Activated T-helper 17 cell treated with anti-CD3 and anti-CD28 coated beads, Interleukin-2, amount 50 U/mL, for 72 hours (primary cell): ENCODE data around the gene SLC46A1. TPM values are rescaled to one million over a fixed set of nuclear protein-coding genes. Genes with fewer than 3 reads are reported as not detected.

Experiments
- ATAC-seq: fragments of 150-1000 bp; cut with Tn5 transposase; replicated peaks from 2 replicates; pipeline ENCODE4 v1.10.0; 2021; ENCODE audit warnings: mild to moderate bottlenecking, moderate library complexity
- H3K27ac Mint-ChIP-seq: one replicate; pipeline ENCODE4 v1.8.0; 2022; ENCODE audit warnings: mixed read lengths
- H3K27me3 Mint-ChIP-seq: one replicate; pipeline ENCODE4 v1.8.0; 2022; ENCODE audit warnings: mixed read lengths
- H3K36me3 Mint-ChIP-seq: one replicate; pipeline ENCODE4 v1.8.0; 2022; ENCODE audit warnings: low read depth, mild to moderate bottlenecking, mixed read lengths
- H3K4me1 Mint-ChIP-seq: one replicate; pipeline ENCODE4 v1.8.0; 2022; ENCODE audit warnings: mixed read lengths
- H3K4me3 Mint-ChIP-seq: one replicate; pipeline ENCODE4 v1.8.0; 2022; ENCODE audit warnings: mild to moderate bottlenecking, mixed read lengths
- H3K9me3 Mint-ChIP-seq: one replicate; pipeline ENCODE4 v1.8.0; 2022; ENCODE audit warnings: mixed read lengths
- total RNA-seq, 2 donors: library from RNA; stranded (reverse); gene quantifications; one replicate each; pipeline ENCODE4 v1.2.3, GENCODE V29; 2022

The SLC46A1 gene
- total RNA-seq, 2 donors from 2014 or later: 2.5 to 4.4 TPM

DNA sequence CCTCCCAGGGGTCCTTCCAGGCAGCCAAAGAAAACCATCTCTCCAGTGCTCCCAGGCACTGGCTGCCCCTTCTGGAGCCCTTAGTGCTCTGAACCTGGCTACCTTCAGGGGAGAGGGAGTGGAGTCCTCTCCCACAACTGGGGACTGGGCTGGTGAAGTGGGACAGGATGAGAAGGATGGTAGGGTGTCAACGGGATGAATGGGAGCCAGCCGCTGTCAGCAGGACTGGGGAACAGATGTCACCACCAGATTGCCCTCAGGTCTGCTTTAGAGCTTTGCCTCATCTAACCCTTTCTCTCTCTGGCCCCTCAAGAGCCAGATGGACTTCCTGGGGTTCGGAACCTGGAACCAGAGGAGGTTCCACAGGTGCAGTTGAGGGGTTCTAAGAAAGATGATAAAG lies 40.5 kb downstream of the SLC46A1 start:
- Mint-ChIP-seq H3K27me3 (no peaks in the 10 kb centered on the region), H3K36me3 (peaks cover 33% of the 10 kb centered on the region), H3K4me1 (no peaks in the 10 kb centered on the region), H3K4me3 (no peak overlapping the region), H3K27ac (no peak overlapping the region), H3K9me3 (no peaks in the 10 kb centered on the region)
- no peak for ATAC-seq

DNA sequence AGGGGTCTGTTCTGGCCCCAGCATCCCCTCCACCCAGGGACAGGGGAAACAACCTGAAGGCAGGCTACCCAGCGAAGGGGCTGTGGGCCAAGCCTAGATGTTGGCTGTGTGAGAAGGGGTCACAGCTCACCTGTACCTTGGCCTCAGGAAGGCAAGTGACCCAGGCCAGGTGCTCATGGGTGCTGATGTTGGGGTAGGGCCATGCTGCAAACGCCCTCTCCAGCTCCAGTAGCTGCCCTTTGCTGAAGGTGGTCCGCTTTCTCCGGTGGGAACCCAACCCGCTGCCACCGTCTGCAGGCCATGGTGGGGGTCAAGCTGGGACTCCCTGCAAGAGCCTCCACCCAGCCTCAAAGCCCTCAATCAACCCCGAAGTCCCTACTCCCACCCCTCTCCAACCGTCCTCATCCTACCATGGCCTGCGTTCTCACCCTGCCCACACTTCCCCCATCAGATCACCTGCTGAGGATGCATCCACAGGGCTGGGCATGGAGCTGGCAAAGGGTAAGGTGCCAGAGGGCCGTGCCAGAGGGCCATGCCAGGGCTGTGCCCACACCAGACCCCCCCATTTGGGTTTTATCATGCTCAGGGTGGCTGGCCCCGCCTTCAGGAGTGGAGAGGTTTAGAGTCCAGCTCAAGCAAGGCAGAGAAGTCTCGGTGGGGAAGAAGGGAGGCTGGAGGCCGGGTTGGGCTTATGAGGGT lies 41.2 kb downstream of the SLC46A1 start, which contains the start of gene SEBOX:
Gene SEBOX, minus strand, starts transcription at position 535 of the 699 bp plus-strand sequence. Its CDS starts 48 bp downstream, at position 487.
- Mint-ChIP-seq H3K9me3 (no peaks in the 10 kb centered on the region), H3K4me3 (no peak within 1 kb of the TSS), H3K27ac (peak within 1 kb of the TSS; percentile 65), H3K4me1 (no peaks in the 10 kb centered on the region), H3K27me3 (no peaks in the 10 kb centered on the region), H3K36me3 (peaks cover 39% of the 10 kb centered on the region)
- ATAC-seq: no peak

DNA sequence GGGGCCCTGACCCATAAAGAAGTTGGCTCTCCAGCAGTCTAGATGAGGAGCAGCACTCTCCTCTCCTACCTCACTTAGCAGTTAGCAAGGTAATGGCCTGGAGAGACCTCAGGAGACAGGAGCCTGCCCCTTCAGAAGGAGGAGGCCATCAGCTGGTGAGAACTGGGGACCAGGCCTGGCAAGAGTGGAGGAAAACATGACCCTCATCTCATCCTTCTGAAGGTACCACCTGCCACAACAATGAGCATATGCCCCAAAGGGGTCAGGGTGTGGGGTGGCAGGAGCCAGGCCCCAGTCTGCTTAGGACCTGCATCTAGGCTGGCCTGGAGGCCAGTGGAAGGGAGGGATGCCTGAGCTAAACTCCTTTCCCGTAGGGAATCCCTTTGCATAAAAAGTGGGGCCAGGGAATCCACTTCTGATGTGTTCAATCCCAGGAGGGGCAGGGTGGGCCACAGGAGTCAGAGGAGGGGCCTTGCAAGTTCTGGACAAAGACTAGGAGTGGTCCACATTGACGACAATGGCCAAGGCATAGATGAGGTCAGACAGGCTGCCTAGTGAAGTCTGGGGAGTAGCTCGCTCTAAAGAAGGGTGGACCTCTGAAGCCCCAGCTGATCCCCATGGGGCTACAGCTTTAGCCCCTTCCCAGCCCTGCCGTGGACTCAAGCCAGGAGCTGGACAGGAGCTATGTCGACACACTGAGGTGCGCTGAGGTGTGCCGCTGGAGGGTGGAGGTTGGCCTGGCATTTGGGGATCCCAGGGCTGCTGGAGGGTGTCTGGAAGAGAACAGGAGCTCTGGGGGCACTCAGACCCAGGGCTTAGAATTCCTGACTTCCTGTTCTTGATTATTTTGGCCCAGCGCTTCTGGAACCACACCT lies 42.0 kb downstream of the SLC46A1 start:
- Mint-ChIP-seq H3K4me3 (no peak overlapping the region), H3K4me1 (no peaks in the 10 kb centered on the region), H3K27me3 (no peaks in the 10 kb centered on the region), H3K36me3 (peaks cover 46% of the 10 kb centered on the region), H3K27ac (no peak overlapping the region), H3K9me3 (no peaks in the 10 kb centered on the region)
- no peak for ATAC-seq

DNA sequence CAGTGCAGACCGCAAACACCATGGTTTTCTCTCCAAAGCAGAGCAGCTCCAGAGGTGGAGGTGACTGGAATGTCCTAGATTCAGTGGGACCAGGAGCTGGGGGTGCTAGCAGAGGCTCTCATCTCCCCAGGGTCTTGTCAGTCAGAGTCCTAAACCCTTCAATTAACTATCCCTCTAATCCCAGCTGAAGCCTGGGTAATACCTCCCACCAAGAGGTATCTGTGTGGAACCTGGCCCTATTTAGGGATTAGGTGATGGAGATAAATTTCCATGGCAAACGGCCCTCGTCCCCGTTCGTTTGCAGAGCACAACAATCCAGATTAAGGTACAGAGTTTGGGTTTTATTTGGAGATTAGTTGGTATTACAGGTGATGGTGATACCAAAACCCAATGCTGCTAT lies 42.8 kb downstream of the SLC46A1 start:
- ATAC-seq: no peak
- Mint-ChIP-seq H3K27me3 (no peaks in the 10 kb centered on the region), H3K9me3 (no peaks in the 10 kb centered on the region), H3K36me3 (peaks cover 51% of the 10 kb centered on the region), H3K4me1 (peaks cover 4% of the 10 kb centered on the region), H3K4me3 (no peak overlapping the region), H3K27ac (no peak overlapping the region)

DNA sequence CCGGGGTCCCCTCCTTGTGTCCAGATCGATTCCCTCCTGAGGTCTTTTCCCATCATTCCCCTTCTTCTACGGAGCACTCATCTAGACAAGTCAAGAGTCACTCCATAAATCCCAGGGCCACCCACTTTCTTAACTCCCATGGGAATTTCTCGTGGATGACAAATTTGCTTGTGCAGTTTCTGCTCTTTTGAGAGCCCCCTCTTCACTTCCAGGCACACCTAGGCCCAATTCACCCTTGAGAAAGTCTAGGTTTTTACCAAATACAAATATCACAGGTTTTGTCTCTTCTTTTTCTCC lies 48.2 kb downstream of the SLC46A1 start:
- H3K36me3 Mint-ChIP-seq: peaks cover 84% of the 10 kb centered on the region
- H3K27me3 Mint-ChIP-seq: no peaks in the 10 kb centered on the region
- no peaks in the 10 kb centered on the region for H3K9me3 Mint-ChIP-seq
- H3K4me3 Mint-ChIP-seq: peak overlapping the region; percentile 91
- peaks cover 19% of the 10 kb centered on the region for H3K4me1 Mint-ChIP-seq
- peak overlapping the region; percentile 96 for H3K27ac Mint-ChIP-seq
- ATAC-seq: no peak

DNA sequence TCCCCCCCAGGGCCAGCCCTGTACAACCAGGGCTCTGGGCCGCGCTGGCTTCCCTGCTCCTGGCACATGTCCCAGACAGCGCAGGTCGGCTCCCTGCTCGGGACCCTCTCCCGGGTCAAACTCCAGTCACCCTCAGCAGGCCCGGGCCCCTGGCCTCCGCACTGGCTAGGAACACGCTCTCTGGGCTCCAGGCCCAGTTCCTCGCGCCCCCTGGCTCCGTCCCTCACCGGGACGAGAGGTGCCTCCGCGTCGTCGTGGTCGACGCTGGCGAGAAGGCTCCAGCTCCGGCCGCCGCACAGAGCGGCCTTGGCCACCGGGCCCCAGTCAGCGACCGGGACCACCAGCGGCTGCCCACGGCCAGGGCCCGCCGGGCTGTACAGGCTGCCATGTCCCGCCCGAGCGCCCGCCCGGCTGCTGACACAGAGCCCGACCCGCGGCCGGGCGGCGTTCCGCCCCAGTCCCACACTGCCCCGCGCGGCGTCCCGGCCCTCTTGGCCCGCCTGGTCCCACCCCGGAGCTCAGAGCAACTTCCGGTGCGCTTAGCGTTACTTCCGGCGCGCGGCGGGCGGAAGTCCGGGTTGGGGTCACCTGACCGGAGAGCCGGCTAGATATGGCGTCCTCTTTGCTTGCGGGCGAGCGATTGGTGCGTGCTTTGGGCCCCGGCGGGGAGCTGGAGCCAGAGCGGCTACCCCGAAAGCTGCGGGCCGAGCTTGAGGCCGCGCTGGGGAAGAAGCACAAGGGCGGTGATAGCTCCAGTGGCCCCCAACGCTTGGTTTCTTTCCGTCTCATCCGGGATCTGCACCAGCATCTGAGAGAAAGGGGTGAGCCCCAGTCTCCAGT lies 48.7 kb downstream of the SLC46A1 start, which contains the start of gene POLDIP2:
Gene POLDIP2, minus strand, starts transcription at position 467 of the 840 bp plus-strand sequence. Its CDS starts 79 bp downstream, at position 388.
- peaks cover 19% of the 10 kb centered on the region for H3K4me1 Mint-ChIP-seq
- peak; percentile 99 for ATAC-seq
- H3K4me3 Mint-ChIP-seq: peak within 1 kb of the TSS; percentile 91
- peaks cover 85% of the 10 kb centered on the region for H3K36me3 Mint-ChIP-seq
- no peaks in the 10 kb centered on the region for H3K27me3 Mint-ChIP-seq
- peak within 1 kb of the TSS; percentile 96 for H3K27ac Mint-ChIP-seq
- no peaks in the 10 kb centered on the region for H3K9me3 Mint-ChIP-seq

DNA sequence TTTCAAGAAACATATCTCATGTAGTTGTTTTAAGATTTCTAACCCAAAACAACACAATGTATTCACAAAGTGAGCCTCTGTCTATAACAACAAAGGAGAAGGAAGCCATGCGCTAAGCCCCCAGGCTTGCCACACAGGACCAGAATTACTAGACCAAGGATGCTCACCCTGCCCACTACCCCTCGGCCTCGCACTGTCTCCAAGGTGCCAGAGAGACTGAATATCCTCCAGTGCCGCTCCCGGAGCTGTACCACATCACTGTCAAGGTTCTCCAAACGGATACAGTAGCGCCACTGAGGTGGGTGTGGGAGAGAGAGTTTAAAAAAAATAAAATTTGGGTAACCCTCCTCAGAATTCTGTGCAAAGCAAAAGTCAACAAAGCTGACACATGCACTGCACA lies 55.7 kb downstream of the SLC46A1 start:
- ATAC-seq: no peak
- Mint-ChIP-seq H3K4me1 (no peaks in the 10 kb centered on the region), H3K27me3 (no peaks in the 10 kb centered on the region), H3K4me3 (no peak overlapping the region), H3K27ac (peak overlapping the region; percentile 21), H3K9me3 (no peaks in the 10 kb centered on the region), H3K36me3 (peaks cover 97% of the 10 kb centered on the region)

DNA sequence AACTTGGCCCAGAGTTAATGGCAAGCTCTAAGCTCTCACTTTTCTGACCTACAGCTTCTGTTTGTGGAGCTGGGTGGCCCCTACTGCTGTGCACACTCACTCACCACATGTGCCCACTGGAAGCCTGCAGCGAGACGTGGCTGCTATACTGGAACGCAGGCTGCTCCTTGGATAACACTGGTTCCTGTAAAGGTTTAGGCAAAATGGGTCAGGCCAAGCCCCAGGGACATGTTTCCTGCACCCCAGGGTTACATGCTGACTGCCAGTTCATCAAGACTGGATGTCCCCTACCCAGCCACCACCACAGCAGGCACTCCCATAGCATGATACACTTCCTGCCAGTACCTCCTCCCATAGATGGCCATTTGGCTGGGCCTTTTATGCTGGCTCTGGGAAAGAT lies 57.0 kb downstream of the SLC46A1 start:
- no peak for ATAC-seq
- H3K36me3 Mint-ChIP-seq: peaks cover 98% of the 10 kb centered on the region
- no peak overlapping the region for H3K4me3 Mint-ChIP-seq
- H3K27me3 Mint-ChIP-seq: no peaks in the 10 kb centered on the region
- H3K27ac Mint-ChIP-seq: no peak overlapping the region
- H3K4me1 Mint-ChIP-seq: no peaks in the 10 kb centered on the region
- H3K9me3 Mint-ChIP-seq: no peaks in the 10 kb centered on the region

DNA sequence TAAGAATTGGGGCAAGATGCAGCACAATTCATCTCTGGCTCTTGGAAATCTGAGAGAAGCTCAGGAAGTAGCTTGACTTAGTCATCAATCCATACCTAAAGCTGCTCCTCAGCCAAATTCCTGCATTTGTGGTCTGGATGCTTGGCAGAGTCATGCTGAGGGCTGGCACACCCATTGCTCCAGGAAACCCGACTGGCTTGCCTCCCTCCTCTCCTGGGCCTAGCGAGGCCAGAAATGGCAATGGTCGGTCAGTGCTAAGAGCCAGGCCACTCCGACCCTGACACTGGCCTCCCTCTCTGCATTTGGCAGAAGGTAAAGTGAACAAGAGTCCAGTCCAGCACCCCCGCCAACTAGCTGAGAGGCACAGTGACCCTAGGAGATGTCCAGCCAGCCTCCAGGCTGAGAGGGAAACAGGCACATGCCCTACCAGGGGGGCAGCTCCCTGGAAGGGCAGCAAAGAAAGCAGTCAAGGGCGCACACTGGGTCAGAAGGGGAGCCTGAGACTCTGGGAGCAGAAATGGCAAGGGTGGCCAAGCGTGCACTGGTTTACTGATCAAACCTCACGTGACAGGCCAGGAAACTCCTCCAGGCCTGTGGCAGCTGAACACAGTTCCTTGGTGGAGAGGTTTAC lies 58.6 kb downstream of the SLC46A1 start:
- H3K4me3 Mint-ChIP-seq: no peak overlapping the region
- H3K9me3 Mint-ChIP-seq: no peaks in the 10 kb centered on the region
- H3K36me3 Mint-ChIP-seq: peaks cover 93% of the 10 kb centered on the region
- no peak overlapping the region for H3K27ac Mint-ChIP-seq
- no peaks in the 10 kb centered on the region for H3K27me3 Mint-ChIP-seq
- H3K4me1 Mint-ChIP-seq: no peaks in the 10 kb centered on the region
- ATAC-seq: no peak

DNA sequence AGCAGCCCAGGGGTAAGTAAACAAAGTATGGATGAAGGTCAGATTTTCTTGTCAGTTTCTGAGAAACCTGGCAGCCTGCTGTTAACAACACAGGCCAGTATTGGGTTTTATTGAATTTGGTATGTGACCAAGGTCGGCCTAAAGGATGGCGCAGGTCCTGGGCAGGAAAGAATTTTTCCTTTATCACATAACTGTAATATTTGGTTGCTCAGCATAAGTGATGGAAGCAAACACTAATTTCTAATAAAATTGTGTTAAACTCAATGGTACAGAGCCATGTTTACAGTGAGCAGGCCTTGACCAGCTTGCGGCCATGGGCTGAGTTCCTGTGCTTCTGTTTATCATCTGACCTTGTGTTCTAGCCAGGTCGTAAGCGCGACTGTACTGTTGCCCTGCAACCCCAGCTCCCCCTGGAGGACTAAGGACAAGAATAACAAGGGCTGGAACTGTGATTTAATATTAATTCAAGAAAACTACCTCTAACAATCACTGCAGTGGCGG lies 59.2 kb downstream of the SLC46A1 start:
- H3K36me3 Mint-ChIP-seq: peaks cover 93% of the 10 kb centered on the region
- ATAC-seq: no peak
- no peaks in the 10 kb centered on the region for H3K9me3 Mint-ChIP-seq
- H3K4me1 Mint-ChIP-seq: no peaks in the 10 kb centered on the region
- no peak overlapping the region for H3K27ac Mint-ChIP-seq
- no peak overlapping the region for H3K4me3 Mint-ChIP-seq
- no peaks in the 10 kb centered on the region for H3K27me3 Mint-ChIP-seq

DNA sequence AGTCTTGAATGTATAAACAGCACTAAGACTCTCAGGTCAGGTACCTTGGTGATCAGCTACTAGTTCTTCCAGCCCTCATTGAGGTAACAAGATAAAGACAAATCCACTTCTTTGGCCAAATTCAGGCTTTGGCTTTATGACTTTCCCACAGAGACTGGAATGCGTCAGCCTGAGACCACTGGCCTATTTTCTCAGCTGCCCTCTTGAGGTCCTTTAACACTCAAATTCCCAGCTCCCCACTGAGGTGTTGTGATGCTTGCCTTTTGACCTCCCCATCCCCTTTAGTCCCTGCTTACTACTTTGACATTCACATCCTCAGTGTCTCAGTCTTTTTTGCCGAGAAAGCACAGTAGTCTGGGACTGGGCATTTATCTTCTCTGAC lies 59.8 kb downstream of the SLC46A1 start:
- Mint-ChIP-seq H3K4me3 (no peak overlapping the region), H3K4me1 (no peaks in the 10 kb centered on the region), H3K27ac (peak overlapping the region; percentile 24), H3K36me3 (peaks cover 93% of the 10 kb centered on the region), H3K9me3 (no peaks in the 10 kb centered on the region), H3K27me3 (no peaks in the 10 kb centered on the region)
- no peak for ATAC-seq

DNA sequence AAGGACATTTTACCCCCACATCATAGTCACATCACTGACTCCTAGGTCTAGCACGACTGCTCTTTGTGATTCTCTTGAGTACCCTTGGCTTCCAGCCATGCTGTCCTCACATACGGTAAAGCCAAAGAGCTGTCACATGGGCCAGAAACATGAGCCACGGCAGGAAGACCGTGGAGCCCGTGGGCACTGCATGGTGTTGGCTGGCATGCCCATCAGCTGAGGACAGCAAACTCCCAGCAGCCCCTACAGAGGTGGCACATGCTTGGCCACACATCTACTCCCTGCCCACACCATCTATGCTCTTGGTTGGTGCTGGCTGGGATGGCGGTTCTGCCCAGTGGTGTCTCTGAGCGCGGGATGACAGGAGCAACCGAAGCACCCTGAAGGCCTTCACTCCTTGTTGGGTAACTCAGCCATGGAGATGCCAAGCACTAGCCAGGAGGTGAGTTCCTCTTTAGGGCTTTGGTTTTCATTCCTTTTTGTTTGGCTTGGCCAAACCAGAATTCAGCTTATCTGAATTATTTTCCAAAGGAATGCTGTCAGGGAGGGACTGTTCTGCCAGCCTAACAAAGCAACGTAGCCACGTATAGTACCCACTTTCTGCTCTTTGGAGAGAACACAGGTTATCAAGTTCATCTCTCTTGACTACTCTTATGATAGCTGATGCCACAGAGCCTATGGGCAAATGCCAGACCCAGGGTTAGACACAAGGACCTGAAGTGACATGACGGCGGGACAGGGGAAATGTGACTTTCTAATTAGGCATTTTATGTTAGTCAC lies 60.4 kb downstream of the SLC46A1 start:
- no peaks in the 10 kb centered on the region for H3K9me3 Mint-ChIP-seq
- H3K27ac Mint-ChIP-seq: peak overlapping the region; percentile 24
- no peak for ATAC-seq
- H3K4me3 Mint-ChIP-seq: no peak overlapping the region
- H3K27me3 Mint-ChIP-seq: no peaks in the 10 kb centered on the region
- H3K4me1 Mint-ChIP-seq: no peaks in the 10 kb centered on the region
- peaks cover 93% of the 10 kb centered on the region for H3K36me3 Mint-ChIP-seq
